GM19468 (cell line): Measurements from ENCODE around the gene PPP6R3.
"Not testable (repeated sequence)": the region's sequence is repeated elsewhere in the genome, so short reads cannot be mapped to it uniquely, and the experiment has no call there.

Experiments used
- ATAC-seq: cut with Tn5 transposase; IDR thresholded peaks from one replicate; pipeline ENCODE4 v1.9.1; 2021; ENCODE audit warnings: mild to moderate bottlenecking, moderate library complexity, moderate number of reproducible peaks; ENCODE audit not compliant: unreplicated experiment; ENCODE audit errors: extremely low read depth

Gene PPP6R3

GRCh38 chr11:68521969-68522652 lies 61.6 kb downstream of the PPP6R3 start:
- ATAC-seq: no peak

GRCh38 chr11:68523033-68523432 lies 62.5 kb downstream of the PPP6R3 start:
- ATAC-seq: no peak

- no peak for ATAC-seq
These were observed 63.2 kb downstream of the PPP6R3 start for GRCh38 chr11:68523743-68524142.

GRCh38 chr11:68524213-68524612 lies 63.7 kb downstream of the PPP6R3 start:
- no peak for ATAC-seq

- no peak for ATAC-seq
These were observed 64.1 kb downstream of the PPP6R3 start for GRCh38 chr11:68524681-68525080.

- no peak for ATAC-seq
These were observed 64.8 kb downstream of the PPP6R3 start for GRCh38 chr11:68525336-68525735.

- ATAC-seq: no peak
These were observed 65.4 kb downstream of the PPP6R3 start for GRCh38 chr11:68525930-68526329.

GRCh38 chr11:68527585-68527984 lies 67.0 kb downstream of the PPP6R3 start:
- no peak for ATAC-seq

- ATAC-seq: no peak
These were observed 68.1 kb downstream of the PPP6R3 start for GRCh38 chr11:68528630-68529029.

GRCh38 chr11:68531129-68531693 lies 70.7 kb downstream of the PPP6R3 start:
- ATAC-seq: no peak

- no peak for ATAC-seq
These were observed 72.3 kb downstream of the PPP6R3 start for GRCh38 chr11:68532727-68533369.

- ATAC-seq: no peak
These were observed 73.4 kb downstream of the PPP6R3 start for GRCh38 chr11:68533945-68534344.

GRCh38 chr11:68535098-68535497 lies 74.5 kb downstream of the PPP6R3 start:
- ATAC-seq: no peak

- ATAC-seq: no peak
These were observed 76.2 kb downstream of the PPP6R3 start for GRCh38 chr11:68536706-68537105.

- ATAC-seq: no peak
These were observed 77.5 kb downstream of the PPP6R3 start for GRCh38 chr11:68538025-68538424.

GRCh38 chr11:68539395-68539794 lies 78.8 kb downstream of the PPP6R3 start:
- ATAC-seq: no peak

GRCh38 chr11:68540504-68540903 lies 80.0 kb downstream of the PPP6R3 start:
- ATAC-seq: not testable (repeated sequence)

- no peak for ATAC-seq
These were observed 80.6 kb downstream of the PPP6R3 start for GRCh38 chr11:68541116-68541515.

- ATAC-seq: no peak
These were observed 81.4 kb downstream of the PPP6R3 start for GRCh38 chr11:68541991-68542390.

- no peak for ATAC-seq
These were observed 82.1 kb downstream of the PPP6R3 start for GRCh38 chr11:68542617-68543016.

- no peak for ATAC-seq
These were observed 83.0 kb downstream of the PPP6R3 start for GRCh38 chr11:68543594-68543993.

- no peak for ATAC-seq
These were observed 84.8 kb downstream of the PPP6R3 start for GRCh38 chr11:68545347-68545746.
